Cardiac muscle cell (in vitro differentiated cells and primary cell): ENCODE measurements around the gene GPR180. TPM values are rescaled to one million over a fixed set of nuclear protein-coding genes. Genes with fewer than 3 reads are reported as not detected.

Experiments
- DNase-seq, 2 donors: peaks; one replicate each; pipeline versions ENCODE4 v3.0.0 to v3.0.0-alpha.2; 2010 to 2017; ENCODE audit warnings: low read depth in 1 of 2, low spot score in 1 of 2
- H3K27ac ChIP-seq: fragments of 200-600 bp; sonication (generic); 2 replicates; pipeline ENCODE4 v1.5.1; 2016
- H3K27me3 ChIP-seq: fragments of 200-600 bp; sonication (generic); 2 replicates; pipeline ENCODE4 v1.6.0; 2016; ENCODE audit warnings: control low read depth
- H3K36me3 ChIP-seq: fragments of 200-600 bp; sonication (generic); 2 replicates; pipeline ENCODE4 v1.5.1; 2016; ENCODE audit warnings: control low read depth
- H3K4me1 ChIP-seq: fragments of 200-600 bp; sonication (generic); 2 replicates; pipeline ENCODE4 v1.8.1; 2017; ENCODE audit warnings: low read depth, mild to moderate bottlenecking, mixed run types
- H3K4me3 ChIP-seq: fragments of 200-600 bp; sonication (generic); 2 replicates; pipeline ENCODE4 v1.5.1; 2016; ENCODE audit warnings: mild to moderate bottlenecking
- H3K9me3 ChIP-seq: fragments of 200-600 bp; sonication (generic); 2 replicates; pipeline ENCODE4 v1.5.1; 2017; ENCODE audit warnings: low read depth, mild to moderate bottlenecking, control low read depth
- CTCF ChIP-seq: IDR thresholded peaks from 2 replicates; pipeline ENCODE4 v1.5.1; 2012; ENCODE audit warnings: low read depth, mild to moderate bottlenecking, low read length
- polyA plus RNA-seq: library from polyadenylated mRNA; unstranded; fragments of >200 nt; fragmentation: Nextera tagmentation; extraction: Ambion mirVana; gene quantifications from 2 replicates; pipeline ENCODE4 v1.2.1, GENCODE V29; 2016
- total RNA-seq: library from RNA; depleted of rRNA; stranded (reverse); fragments of >200 nt; gene quantifications from 2 replicates; pipeline ENCODE4 v1.2.3, GENCODE V29; 2016

The GPR180 gene
- total and polyA plus RNA-seq, 2 experiments from 2014 or later = 4.1 TPM

GRCh38 chr13:94683409-94683808, 81.8 kb downstream of the GPR180 start:
- H3K36me3 ChIP-seq = no peaks in the 10 kb centered on the region
- no peak for DNase-seq

More at GRCh38 chr13:94683409-94683808, 81.8 kb downstream of the GPR180 start:
- no peaks in the 10 kb centered on the region for H3K4me1 ChIP-seq
- no peak overlapping the region for H3K4me3 ChIP-seq
- no peak for TF ChIP-seq CTCF
- peaks cover 17% of the 10 kb centered on the region for H3K27me3 ChIP-seq
- no peak overlapping the region for H3K27ac ChIP-seq
- H3K9me3 ChIP-seq = no peaks in the 10 kb centered on the region

Other genes starting within 250 kb of the GPR180 start
- 0.18 TPM in 2 replicates for gene DCT, start 122.2 kb upstream of the GPR180 start, total RNA-seq
- gene DCT, start 122.2 kb upstream of the GPR180 start, polyA plus RNA-seq = not detected in 2 replicates
- 8.6 and 9.0 TPM in 2 replicates for gene TGDS, start 5.7 kb upstream of the GPR180 start, total RNA-seq
- gene TGDS, start 5.7 kb upstream of the GPR180 start, polyA plus RNA-seq = 13.2 and 13.3 TPM in 2 replicates
- 0.04 TPM in 1 of 2 replicates, not detected in the other for gene SOX21, start 110.7 kb downstream of the GPR180 start, total RNA-seq
- not detected in 2 replicates for gene SOX21, start 110.7 kb downstream of the GPR180 start, polyA plus RNA-seq